Smooth muscle cell (in vitro differentiated cells): ENCODE results near the gene ZG16B. TPM values are rescaled to one million over a fixed set of nuclear protein-coding genes. Genes with fewer than 3 reads are reported as not detected.

Experiments
- DNase-seq: peaks from one replicate; lab custom pipeline; 2025; ENCODE audit not compliant: unreplicated experiment; lab: John Stamatoyannopoulos, UW
- H2AFZ ChIP-seq: fragments of 200-600 bp; sonication (generic); 2 replicates; pipeline ENCODE4 v1.6.0; 2016; ENCODE audit warnings: antibody characterized with exemption, low read depth, mild to moderate bottlenecking
- H3F3A ChIP-seq: fragments of 200-600 bp; sonication (generic); 2 replicates; pipeline ENCODE4 v1.6.0; 2017; ENCODE audit warnings: antibody characterized with exemption, low read depth
- H3K27ac ChIP-seq: fragments of 200-600 bp; sonication (generic); 2 replicates; pipeline ENCODE4 v1.5.1; 2016; ENCODE audit warnings: low read depth, mild to moderate bottlenecking
- H3K27me3 ChIP-seq: fragments of 200-600 bp; sonication (generic); 2 replicates; pipeline ENCODE4 v1.6.1; 2016; ENCODE audit warnings: low read depth, mild to moderate bottlenecking
- H3K36me3 ChIP-seq: fragments of 200-600 bp; sonication (generic); 2 replicates; pipeline ENCODE4 v1.5.1; 2016; ENCODE audit warnings: low read depth
- H3K4me1 ChIP-seq: fragments of 200-600 bp; sonication (generic); 2 replicates; pipeline ENCODE4 v1.5.1; 2016; ENCODE audit warnings: low read depth
- H3K4me2 ChIP-seq: fragments of 200-600 bp; sonication (generic); 2 replicates; pipeline ENCODE4 v1.6.0; 2016; ENCODE audit warnings: mild to moderate bottlenecking
- H3K4me3 ChIP-seq: fragments of 200-600 bp; sonication (generic); 2 replicates; pipeline ENCODE4 v1.5.1; 2016; ENCODE audit warnings: mild to moderate bottlenecking
- H3K79me2 ChIP-seq: fragments of 200-600 bp; sonication (generic); 2 replicates; pipeline ENCODE4 v1.6.0; 2016; ENCODE audit warnings: low read depth, mild to moderate bottlenecking
- H3K9ac ChIP-seq: fragments of 200-600 bp; sonication (generic); 2 replicates; pipeline ENCODE4 v1.6.0; 2016; ENCODE audit warnings: low read depth
- H3K9me3 ChIP-seq: fragments of 200-600 bp; sonication (generic); replicated peaks from 2 replicates; pipeline ENCODE4 v1.5.1; 2016; ENCODE audit warnings: low read depth
- H4K20me1 ChIP-seq: fragments of 200-600 bp; sonication (generic); 2 replicates; pipeline ENCODE4 v1.6.0; 2016; ENCODE audit warnings: low read depth
- WGBS: methylation state at CpG from one replicate; pipeline ENCODE4 v1.1.7; 2016; ENCODE audit warnings: low lambda C conversion rate; 5-methylcytosine and 5-hydroxymethylcytosine counted together
- polyA plus RNA-seq: library from polyadenylated mRNA; unstranded; fragments of >200 nt; fragmentation: Nextera tagmentation; extraction: Ambion mirVana; gene quantifications from 2 replicates; pipeline ENCODE4 v1.2.1, GENCODE V29; 2016
- total RNA-seq: library from RNA; depleted of rRNA; stranded (reverse); fragments of >200 nt; gene quantifications from 2 replicates; pipeline ENCODE4 v1.2.3, GENCODE V29; 2014
- TF ChIP-seq, protein P1 (sequence below): fragments of 200-600 bp; sonication (generic); IDR thresholded peaks from 2 replicates; pipeline ENCODE4 v1.5.1; 2017; ENCODE audit warnings: borderline replicate concordance, mild to moderate bottlenecking, antibody characterized with exemption; ENCODE audit not compliant: insufficient read depth, poor library complexity, severe bottlenecking

The ZG16B gene
- total and polyA plus RNA-seq, 2 experiments from 2014 or later = not detected

DNA sequence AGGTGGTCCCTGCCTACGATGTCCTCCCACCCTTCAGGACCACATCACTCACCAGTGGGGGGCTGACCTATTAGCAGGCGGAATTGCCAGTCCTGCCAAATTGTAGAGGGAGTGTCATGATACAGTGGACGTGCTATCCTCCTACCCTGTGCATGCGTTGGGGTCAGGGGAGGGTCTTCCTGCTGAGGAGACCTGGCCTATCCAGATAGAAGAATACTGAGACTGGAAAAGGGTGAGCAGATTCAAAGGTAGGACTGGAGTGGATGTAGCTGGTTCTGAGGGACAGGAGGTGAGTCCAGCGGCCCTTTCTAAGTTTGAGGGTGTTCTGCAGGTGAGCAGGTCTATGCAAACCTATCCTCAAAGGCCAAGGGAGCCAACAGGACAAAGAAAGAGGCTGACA lies 23.8 kb upstream of the ZG16B start:
- Histone ChIP-seq H3F3A (no peaks in the 10 kb centered on the region), H3K27ac (no peak overlapping the region), H3K9me3 (no peaks in the 10 kb centered on the region), H3K36me3 (no peaks in the 10 kb centered on the region), H3K4me2 (no peak overlapping the region), H3K27me3 (no peaks in the 10 kb centered on the region), H2AFZ (no peak overlapping the region), H3K79me2 (no peaks in the 10 kb centered on the region), H3K4me3 (no peak overlapping the region), H3K9ac (no peak overlapping the region), H4K20me1 (no peaks in the 10 kb centered on the region), H3K4me1 (no peaks in the 10 kb centered on the region)
- TF ChIP-seq, protein P1, sequence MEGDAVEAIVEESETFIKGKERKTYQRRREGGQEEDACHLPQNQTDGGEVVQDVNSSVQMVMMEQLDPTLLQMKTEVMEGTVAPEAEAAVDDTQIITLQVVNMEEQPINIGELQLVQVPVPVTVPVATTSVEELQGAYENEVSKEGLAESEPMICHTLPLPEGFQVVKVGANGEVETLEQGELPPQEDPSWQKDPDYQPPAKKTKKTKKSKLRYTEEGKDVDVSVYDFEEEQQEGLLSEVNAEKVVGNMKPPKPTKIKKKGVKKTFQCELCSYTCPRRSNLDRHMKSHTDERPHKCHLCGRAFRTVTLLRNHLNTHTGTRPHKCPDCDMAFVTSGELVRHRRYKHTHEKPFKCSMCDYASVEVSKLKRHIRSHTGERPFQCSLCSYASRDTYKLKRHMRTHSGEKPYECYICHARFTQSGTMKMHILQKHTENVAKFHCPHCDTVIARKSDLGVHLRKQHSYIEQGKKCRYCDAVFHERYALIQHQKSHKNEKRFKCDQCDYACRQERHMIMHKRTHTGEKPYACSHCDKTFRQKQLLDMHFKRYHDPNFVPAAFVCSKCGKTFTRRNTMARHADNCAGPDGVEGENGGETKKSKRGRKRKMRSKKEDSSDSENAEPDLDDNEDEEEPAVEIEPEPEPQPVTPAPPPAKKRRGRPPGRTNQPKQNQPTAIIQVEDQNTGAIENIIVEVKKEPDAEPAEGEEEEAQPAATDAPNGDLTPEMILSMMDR = no peak
- DNase-seq = no peak
- WGBS = 76% methylated on average over 5 of the region's 5 CpGs

DNA sequence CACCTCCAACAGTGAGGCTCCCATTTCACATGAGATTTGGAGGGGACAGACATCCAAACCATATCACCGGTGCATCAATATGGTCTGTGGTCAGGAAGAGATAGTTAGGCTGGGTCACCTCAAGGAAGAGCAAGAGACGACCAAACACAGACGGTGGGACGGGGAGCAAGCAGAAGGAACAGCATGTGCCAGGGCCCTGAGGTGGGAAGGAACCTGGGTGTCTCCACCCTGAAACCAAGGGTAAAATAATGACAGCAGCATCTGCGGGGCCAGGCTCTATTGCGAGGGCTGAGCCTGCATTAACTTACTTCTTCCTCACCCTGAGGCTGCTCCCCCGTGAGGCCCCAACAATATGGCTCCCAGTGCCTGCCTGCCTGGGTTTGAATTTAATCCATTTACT lies 21.9 kb upstream of the ZG16B start:
- H3K9me3 ChIP-seq = no peaks in the 10 kb centered on the region
- no peaks in the 10 kb centered on the region for H4K20me1 ChIP-seq
- H3F3A ChIP-seq = no peaks in the 10 kb centered on the region
- WGBS = 87% methylated on average over 7 of the region's 7 CpGs
- TF ChIP-seq, protein P1 = no peak
- no peak for DNase-seq
- H3K9ac ChIP-seq = no peak overlapping the region
- no peaks in the 10 kb centered on the region for H3K79me2 ChIP-seq
- H3K27me3 ChIP-seq = no peaks in the 10 kb centered on the region
- no peak overlapping the region for H3K4me3 ChIP-seq
- no peaks in the 10 kb centered on the region for H3K4me1 ChIP-seq
- H3K36me3 ChIP-seq = no peaks in the 10 kb centered on the region
- no peak overlapping the region for H2AFZ ChIP-seq
- H3K4me2 ChIP-seq = no peak overlapping the region
- no peak overlapping the region for H3K27ac ChIP-seq

DNA sequence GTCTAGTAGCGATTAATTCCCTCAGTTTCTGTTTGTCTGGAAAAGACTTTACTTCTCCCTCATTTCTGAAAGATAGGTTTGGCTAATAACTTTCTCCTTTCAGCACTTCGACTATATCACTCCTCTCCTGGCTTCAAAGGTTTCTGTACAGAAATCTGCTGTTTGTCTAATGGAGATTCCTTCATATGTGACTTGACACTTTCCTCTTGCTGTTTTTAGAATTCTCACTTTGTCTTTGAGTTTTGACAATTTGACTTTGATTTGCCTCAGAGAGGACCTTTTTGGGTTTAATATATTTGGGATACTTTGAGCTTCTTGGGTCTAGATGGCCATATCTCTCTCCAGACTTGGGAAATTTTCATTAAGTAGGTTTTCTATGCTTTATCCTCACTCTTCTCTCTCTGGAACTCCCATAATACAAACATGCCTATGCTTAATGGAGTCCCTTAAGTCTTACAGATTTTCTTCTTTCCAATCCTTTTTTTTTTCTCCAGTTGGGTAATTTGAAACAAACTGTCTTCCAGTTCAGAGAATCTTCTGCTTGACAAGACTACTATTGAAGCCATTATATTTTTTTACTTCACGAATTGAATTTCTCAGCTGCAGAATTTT lies 20.8 kb upstream of the ZG16B start:
- Histone ChIP-seq H3K9ac (no peak overlapping the region), H3K9me3 (no peaks in the 10 kb centered on the region), H3K79me2 (no peaks in the 10 kb centered on the region), H4K20me1 (no peaks in the 10 kb centered on the region), H3K27me3 (no peaks in the 10 kb centered on the region), H3K36me3 (no peaks in the 10 kb centered on the region), H3F3A (no peaks in the 10 kb centered on the region), H3K27ac (no peak overlapping the region), H3K4me2 (no peak overlapping the region), H3K4me1 (no peaks in the 10 kb centered on the region), H2AFZ (no peak overlapping the region), H3K4me3 (no peak overlapping the region)
- TF ChIP-seq, protein P1 = no peak
- WGBS = 84% methylated on average over 3 of the region's 3 CpGs
- DNase-seq = no peak

DNA sequence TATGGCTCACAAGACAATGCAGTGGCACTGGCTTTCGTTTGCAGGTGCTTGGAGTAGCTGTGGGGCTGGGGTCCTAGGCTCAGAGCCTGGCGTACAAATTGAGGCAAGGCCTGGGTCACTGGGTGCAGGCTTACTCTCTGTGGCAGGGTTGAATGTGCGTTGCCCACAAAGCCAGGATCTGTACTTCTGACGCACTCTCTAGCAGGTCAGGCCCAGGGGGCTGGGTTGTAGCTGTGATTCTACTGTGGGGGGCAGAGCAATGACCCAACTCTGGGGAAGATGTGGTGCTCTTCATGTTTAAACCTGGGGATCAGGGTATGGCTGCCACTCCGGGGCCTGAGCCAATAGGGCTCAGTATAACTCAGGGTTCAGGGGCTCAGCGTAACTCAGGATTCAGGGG lies 19.5 kb upstream of the ZG16B start:
- H3K9ac ChIP-seq = no peak overlapping the region
- H3K9me3 ChIP-seq = no peaks in the 10 kb centered on the region
- no peak overlapping the region for H3K4me3 ChIP-seq
- WGBS = 90% methylated on average over 6 of the region's 6 CpGs
- no peaks in the 10 kb centered on the region for H3K79me2 ChIP-seq
- H2AFZ ChIP-seq = no peak overlapping the region
- H3K4me1 ChIP-seq = no peaks in the 10 kb centered on the region
- no peaks in the 10 kb centered on the region for H4K20me1 ChIP-seq
- H3K27ac ChIP-seq = no peak overlapping the region
- TF ChIP-seq, protein P1 = no peak
- H3K36me3 ChIP-seq = no peaks in the 10 kb centered on the region
- no peaks in the 10 kb centered on the region for H3F3A ChIP-seq
- no peak overlapping the region for H3K4me2 ChIP-seq
- H3K27me3 ChIP-seq = no peaks in the 10 kb centered on the region
- no peak for DNase-seq
